K562 (cell line): Measurements from ENCODE around the gene DENND6A. TPM values are rescaled to one million over a fixed set of nuclear protein-coding genes. Genes with fewer than 3 reads are reported as not detected.

Source experiments
- ATAC-seq: fragments of 200-7000 bp; cut with Tn5 transposase; 3 replicates; pipeline ENCODE4 v1.9.1; 2020; ENCODE audit warnings: moderate library complexity
- BruUV-seq: library from RNA; stranded (reverse); fragments of 400-500 nt; replicated peaks from 2 replicates; lab custom pipeline; 2021; lab: Mats Ljungman, UMichigan
- CTCF ChIA-PET: fragments of 300-600 bp; formaldehyde crosslinking; extraction: SDS; loops from one replicate; lab custom pipeline; 2021; ENCODE audit warnings: low intra/inter-chr PET ratio; lab: Yijun Ruan, JAX
- POLR2A ChIA-PET: fragments of 300-600, 350-650 bp; sonication (Branson Sonifier 250); formaldehyde crosslinking; extraction: SDS; loops from one replicate; lab custom pipeline; 2021; ENCODE audit warnings: antibody characterized with exemption, inconsistent platforms; lab: Yijun Ruan, JAX
- DNase-seq, 4 experiments: peaks; one replicate each; pipeline versions ENCODE4 v3.0.0 to v3.0.0-alpha.2; 2011 to 2018; ENCODE audit warnings: low spot score in 3 of 4, mixed read lengths in 3 of 4; ENCODE audit errors: extremely low read depth in 1 of 4
- FAIRE-seq: peaks from 2 replicates; lab custom pipeline; 2011; peaks lifted over from hg19 to GRCh38; lab: Jason Lieb, UNC
- H2AFZ ChIP-seq: 2 replicates; pipeline ENCODE4 v1.6.0; 2011; ENCODE audit warnings: low read depth, low read length, control low read depth, inconsistent platforms
- H3K27ac ChIP-seq: fragments of 200-600 bp; 3 replicates; pipeline ENCODE4 v1.8.0; 2011; ENCODE audit warnings: low read depth, mild to moderate bottlenecking, control low read depth, inconsistent platforms, low read length, moderate library complexity, mixed read lengths; ENCODE audit errors: extremely low read depth
- H3K27me3 ChIP-seq, 2 experiments: fragments of 300-600 bp in 1 of 2; 2 replicates in 1 of 2; 3 replicates in 1 of 2; pipeline versions ENCODE4 v1.6.0 to v1.8.0; 2011; ENCODE audit warnings: inconsistent platforms in 2 of 2, low read length in 2 of 2, mild to moderate bottlenecking in 1 of 2, mixed read lengths in 1 of 2, moderate library complexity in 1 of 2; ENCODE audit not compliant: control insufficient read depth in 2 of 2, insufficient read depth in 2 of 2
- H3K36me3 ChIP-seq: fragments of 300-600 bp; 3 replicates; pipeline ENCODE4 v1.8.0; 2011; ENCODE audit warnings: mild to moderate bottlenecking, low read length, inconsistent platforms; ENCODE audit not compliant: control insufficient read depth, insufficient read depth
- H3K4me1 ChIP-seq, 2 experiments: fragments of 200-600 bp in 1 of 2; replicated peaks in 1 of 2; 2 replicates in 1 of 2; 3 replicates in 1 of 2; pipeline versions ENCODE4 v1.5.1 to v1.8.0; 2011; ENCODE audit warnings: inconsistent platforms in 2 of 2, low read length in 2 of 2, mild to moderate bottlenecking in 1 of 2, mixed read lengths in 1 of 2, moderate library complexity in 1 of 2; ENCODE audit not compliant: control insufficient read depth in 2 of 2, insufficient read depth in 2 of 2
- H3K4me2 ChIP-seq: 2 replicates; pipeline ENCODE4 v1.6.1; 2011; ENCODE audit warnings: low read length, control low read depth, inconsistent platforms, mixed read lengths; ENCODE audit not compliant: insufficient read depth
- H3K4me3 ChIP-seq: fragments of 200-600 bp; sonication (generic), shearing (Covaris generic); 2 replicates; pipeline ENCODE4 v1.5.1; 2016; ENCODE audit warnings: control low read depth, inconsistent platforms
- H3K79me2 ChIP-seq: fragments of 200-600 bp; 3 replicates; pipeline ENCODE4 v1.8.0; 2011; ENCODE audit warnings: low read length, inconsistent platforms; ENCODE audit not compliant: control insufficient read depth, insufficient read depth
- H3K9ac ChIP-seq, 2 experiments: 2 replicates each; pipeline versions ENCODE4 v1.6.0 to v1.6.1; 2011; ENCODE audit warnings: low read depth in 2 of 2, low read length in 2 of 2, control low read depth in 1 of 2, inconsistent platforms in 1 of 2, mild to moderate bottlenecking in 1 of 2, mixed read lengths in 1 of 2; ENCODE audit not compliant: insufficient read depth in 1 of 2
- H3K9me1 ChIP-seq: one replicate; pipeline ENCODE4 v1.6.0; 2011; ENCODE audit warnings: inconsistent platforms, mild to moderate bottlenecking, low read length, moderate library complexity; ENCODE audit not compliant: control insufficient read depth, insufficient read depth
- H3K9me3 ChIP-seq: replicated peaks from 2 replicates; pipeline ENCODE4 v1.5.1; 2011; ENCODE audit warnings: low read depth, low read length, inconsistent platforms; ENCODE audit not compliant: control insufficient read depth, insufficient read depth
- H4K20me1 ChIP-seq: replicated peaks from 2 replicates; pipeline ENCODE4 v1.6.1; 2011; ENCODE audit warnings: low read length, inconsistent platforms, mixed read lengths; ENCODE audit not compliant: control insufficient read depth, insufficient read depth
- CEBPB ChIP-seq: fragments of 450-650 bp; IDR thresholded peaks from 2 replicates; pipeline ENCODE4 v1.6.1; 2016; ENCODE audit warnings: missing genetic modification characterization, missing compliant biosample characterization
- ESRRB ChIP-seq: fragments of 250-450 bp; sonication (Bioruptor Pico); IDR thresholded peaks from 2 replicates; pipeline ENCODE4 v1.5.0; 2020; ENCODE audit warnings: mild to moderate bottlenecking, moderate library complexity, borderline replicate concordance
- FIP1L1 ChIP-seq: fragments of 200-400 bp; formaldehyde crosslinking; IDR thresholded peaks from 2 replicates; pipeline ENCODE4 v1.6.1; 2018; ENCODE audit warnings: mild to moderate bottlenecking, low read depth, low read length; ENCODE audit not compliant: poor library complexity, severe bottlenecking
- GATAD2B ChIP-seq: fragments of 450-650 bp; IDR thresholded peaks from 2 replicates; pipeline ENCODE4 v1.6.1; 2017; ENCODE audit warnings: mild to moderate bottlenecking, borderline replicate concordance
- HSF4 ChIP-seq: fragments of 250-450 bp; sonication (Bioruptor Pico); IDR thresholded peaks from 2 replicates; pipeline ENCODE4 v2.1.2; 2022; ENCODE audit warnings: mild to moderate bottlenecking, moderate library complexity, borderline replicate concordance
- MED1 ChIP-seq: sonication (generic); formaldehyde crosslinking; IDR thresholded peaks from 2 replicates; pipeline ENCODE4 v1.8.1; 2023; ENCODE audit warnings: missing genetic modification reagents, borderline replicate concordance
- MTA1 ChIP-seq: fragments of 450-650 bp; IDR thresholded peaks from 2 replicates; pipeline ENCODE4 v1.6.1; 2017; ENCODE audit warnings: borderline replicate concordance
- NFIX ChIP-seq: fragments of 250-450 bp; sonication (Bioruptor Pico); IDR thresholded peaks from 2 replicates; pipeline ENCODE4 v1.4.0; 2020; ENCODE audit warnings: low read depth, mild to moderate bottlenecking, moderate library complexity
- NRF1 ChIP-seq, 2 experiments: fragments of 450-650 bp; IDR thresholded peaks in 1 of 2; conservative IDR thresholded peaks in 1 of 2; 2 replicates each; pipeline ENCODE4 v1.6.1; 2014; ENCODE audit warnings: mild to moderate bottlenecking in 2 of 2
- PHF21A ChIP-seq: fragments of 450-650 bp; IDR thresholded peaks from 2 replicates; pipeline ENCODE4 v1.6.1; 2017; ENCODE audit warnings: low read depth, borderline replicate concordance
- SMC3 ChIP-seq: conservative IDR thresholded peaks from 2 replicates; pipeline ENCODE4 v1.6.1; 2011; ENCODE audit warnings: low read depth, low read length, improper control_type of control experiment; ENCODE audit not compliant: insufficient read depth
- SP1 ChIP-seq: sonication (generic); formaldehyde crosslinking; IDR thresholded peaks from 2 replicates; pipeline ENCODE4 v1.8.1; 2022; ENCODE audit warnings: mild to moderate bottlenecking, missing genetic modification reagents
- SP2 ChIP-seq: IDR thresholded peaks from 2 replicates; pipeline ENCODE4 v1.6.1; 2011; ENCODE audit warnings: mild to moderate bottlenecking, low read depth, low read length, moderate library complexity; ENCODE audit not compliant: poor library complexity, severe bottlenecking; ENCODE audit errors: extremely low read depth
- TCFL5 ChIP-seq: fragments of 250-450 bp; sonication (Bioruptor Pico); conservative IDR thresholded peaks from 2 replicates; pipeline ENCODE4 v1.6.1; 2021; ENCODE audit warnings: mild to moderate bottlenecking, moderate library complexity, matching md5 sums
- TOE1 ChIP-seq, 2 experiments: fragments of 450-650 bp in 1 of 2; sonication (generic) in 1 of 2; formaldehyde crosslinking in 1 of 2; IDR thresholded peaks; 2 replicates each; pipeline versions ENCODE4 v1.7.1 to v1.8.0; 2016 to 2022; ENCODE audit warnings: borderline replicate concordance in 2 of 2, mild to moderate bottlenecking in 2 of 2, antibody characterized with exemption in 1 of 2, inconsistent platforms in 1 of 2, low read depth in 1 of 2, missing genetic modification reagents in 1 of 2, moderate library complexity in 1 of 2
- ZNF133 ChIP-seq: fragments of 250-450 bp; sonication (Bioruptor Pico); IDR thresholded peaks from 2 replicates; pipeline ENCODE4 v1.4.0; 2020; ENCODE audit warnings: mild to moderate bottlenecking
- ZNF586 ChIP-seq: fragments of 450-650 bp; formaldehyde crosslinking; conservative IDR thresholded peaks from 2 replicates; pipeline ENCODE4 v1.4.0; 2020; ENCODE audit warnings: mild to moderate bottlenecking, moderate library complexity
- WGBS: fragments of 100-300 bp; shearing (Covaris generic); methylation state at CpG from one replicate; pipeline ENCODE4 v1.1.6; 2016; ENCODE audit warnings: low coverage, mixed read lengths; ENCODE audit not compliant: insufficient coverage; ENCODE audit errors: missing lambda C conversion rate; 5-methylcytosine and 5-hydroxymethylcytosine counted together
- in situ Hi-C: fragments of 300-500 bp; cut with MboI; formaldehyde crosslinking; loops from 4 replicates; pipeline ENCODE4 v1.15.0; 2018; ENCODE audit warnings: inconsistent platforms, mixed read lengths
- intact Hi-C: fragments of 100-400 bp; cut with micrococcal nuclease; formaldehyde crosslinking; loops from 2 replicates; pipeline ENCODE4 v1.14.2; 2022
- polyA plus RNA-seq, 8 experiments: library from polyadenylated mRNA; depleted of rRNA in 4 of 8; stranded (reverse) in 5 of 8; unstranded in 3 of 8; fragments of >200 nt; fragmentation: Nextera tagmentation in 2 of 8; fragmentation: Illumina TruSeq in 1 of 8; extraction: Ambion mirVana in 2 of 8; extraction: Trizol in 1 of 8; gene quantifications; 2 replicates each; pipeline versions ENCODE4 v1.2.1 to v1.2.3, GENCODE V29; 2011 to 2014; ENCODE audit warnings: inconsistent platforms in 1 of 8, missing spikeins in 1 of 8
- total RNA-seq, 7 experiments: library from RNA; depleted of rRNA in 6 of 7; stranded (reverse); fragments of >200 nt in 6 of 7; fragmentation: Illumina TruSeq in 2 of 7; extraction: Trizol in 2 of 7; gene quantifications; 2 replicates each; pipeline versions ENCODE4 v1.2.1 to v1.2.3, GENCODE V29; 2011 to 2021; ENCODE audit warnings: low replicate concordance in 1 of 7
- TF ChIP-seq, protein P1 (sequence below): fragments of 200-800 bp; sonication (Bioruptor generic); IDR thresholded peaks from 2 replicates; pipeline ENCODE4 v1.6.1; 2017; ENCODE audit warnings: missing genetic modification characterization, missing compliant biosample characterization
- TF ChIP-seq, protein P2 (sequence below): sonication (generic); formaldehyde crosslinking; IDR thresholded peaks from 2 replicates; pipeline ENCODE4 v1.8.0; 2022; ENCODE audit warnings: mild to moderate bottlenecking, missing genetic modification reagents

DENND6A gene
- total and polyA plus RNA-seq, 9 of the 15 experiments (the other 6 are each of a cell fraction or from before 2014, with no cell fraction given), result 1.5 to 12.7 (median 7.1) TPM

DNA sequence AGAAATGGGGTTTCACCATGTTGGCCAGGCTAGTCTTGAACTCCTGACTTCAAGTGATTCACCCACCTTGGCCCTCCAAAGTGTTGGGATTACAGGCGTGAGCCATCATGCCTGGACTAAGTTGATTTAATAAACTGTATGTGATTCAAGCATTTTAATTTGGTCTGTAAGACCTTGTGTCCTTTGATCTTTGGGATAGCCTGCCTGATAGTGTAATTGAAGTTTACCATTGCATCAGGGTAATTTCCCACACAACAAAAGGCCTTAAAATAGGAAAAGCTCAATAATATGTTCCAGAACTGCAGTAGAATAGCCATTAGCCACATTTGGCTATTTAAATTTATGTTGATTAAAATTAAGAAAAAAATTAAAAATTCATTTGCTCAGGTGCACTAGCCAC lies 25.2 kb upstream of the DENND6A start:
- H3K27me3 ChIP-seq, result no peaks in the 10 kb centered on the region
- H3K79me2 ChIP-seq, result no peaks in the 10 kb centered on the region
- H3K4me3 ChIP-seq, result no peak overlapping the region
- ATAC-seq (no peak), DNase-seq (no peak), FAIRE-seq (no peak)
- BruUV-seq, result no TSS peak
- no peaks in the 10 kb centered on the region for H4K20me1 ChIP-seq
- H3K4me1 ChIP-seq, result no peaks in the 10 kb centered on the region; a peak in 1 of 5 replicates
- POLR2A ChIA-PET, result no interaction called here
- in situ Hi-C loops, result no loop called here
- no peaks in the 10 kb centered on the region for H3K36me3 ChIP-seq
- no peak overlapping the region for H2AFZ ChIP-seq
- CTCF ChIA-PET, result no interaction called here
- WGBS, result 20% methylated on average over 1 of the region's 1 CpG
- no peaks in the 10 kb centered on the region for H3K9me1 ChIP-seq
- no peak overlapping the region for H3K9ac ChIP-seq
- H3K4me2 ChIP-seq, result no peak overlapping the region
- no peak overlapping the region for H3K27ac ChIP-seq
- intact Hi-C loops, result no loop called here
- H3K9me3 ChIP-seq, result no peaks in the 10 kb centered on the region
- TF ChIP-seq TCFL5 (CRISPR knock-in tag), result no peak
- no peak for TF ChIP-seq ZNF133 (CRISPR knock-in tag)
- no peak for TF ChIP-seq NFIX (CRISPR knock-in tag)
- no peak for TF ChIP-seq GATAD2B
- TF ChIP-seq HSF4, result no peak
- no peak for TF ChIP-seq PHF21A
- TF ChIP-seq FIP1L1, result no peak
- TF ChIP-seq ZNF586 (CRISPR knock-in tag), result no peak
- no peak for TF ChIP-seq SP2
- TF ChIP-seq SP1 (CRISPR knock-in tag), result no peak
- no peak for TF ChIP-seq MED1 (CRISPR knock-in tag)
- no peak for TF ChIP-seq NRF1 (conservative IDR thresholded peaks at IDR 0.05 in 1 of 2, IDR thresholded peaks at IDR 0.05 in 1 of 2)
- TF ChIP-seq TOE1 (IDR thresholded peaks at IDR 0.05; ENCODE audit: borderline replicate concordance), result no peak
- TF ChIP-seq TOE1 (CRISPR knock-in tag; IDR thresholded peaks at IDR 0.05; ENCODE audit: borderline replicate concordance, low read depth), result no peak
- TF ChIP-seq, protein P1, sequence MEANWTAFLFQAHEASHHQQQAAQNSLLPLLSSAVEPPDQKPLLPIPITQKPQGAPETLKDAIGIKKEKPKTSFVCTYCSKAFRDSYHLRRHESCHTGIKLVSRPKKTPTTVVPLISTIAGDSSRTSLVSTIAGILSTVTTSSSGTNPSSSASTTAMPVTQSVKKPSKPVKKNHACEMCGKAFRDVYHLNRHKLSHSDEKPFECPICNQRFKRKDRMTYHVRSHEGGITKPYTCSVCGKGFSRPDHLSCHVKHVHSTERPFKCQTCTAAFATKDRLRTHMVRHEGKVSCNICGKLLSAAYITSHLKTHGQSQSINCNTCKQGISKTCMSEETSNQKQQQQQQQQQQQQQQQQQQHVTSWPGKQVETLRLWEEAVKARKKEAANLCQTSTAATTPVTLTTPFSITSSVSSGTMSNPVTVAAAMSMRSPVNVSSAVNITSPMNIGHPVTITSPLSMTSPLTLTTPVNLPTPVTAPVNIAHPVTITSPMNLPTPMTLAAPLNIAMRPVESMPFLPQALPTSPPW (CRISPR knock-in tag), result no peak
- TF ChIP-seq CEBPB (tag), result no peak
- no peak for TF ChIP-seq ESRRB (CRISPR knock-in tag)
- TF ChIP-seq MTA1, result no peak
- TF ChIP-seq, protein P2, sequence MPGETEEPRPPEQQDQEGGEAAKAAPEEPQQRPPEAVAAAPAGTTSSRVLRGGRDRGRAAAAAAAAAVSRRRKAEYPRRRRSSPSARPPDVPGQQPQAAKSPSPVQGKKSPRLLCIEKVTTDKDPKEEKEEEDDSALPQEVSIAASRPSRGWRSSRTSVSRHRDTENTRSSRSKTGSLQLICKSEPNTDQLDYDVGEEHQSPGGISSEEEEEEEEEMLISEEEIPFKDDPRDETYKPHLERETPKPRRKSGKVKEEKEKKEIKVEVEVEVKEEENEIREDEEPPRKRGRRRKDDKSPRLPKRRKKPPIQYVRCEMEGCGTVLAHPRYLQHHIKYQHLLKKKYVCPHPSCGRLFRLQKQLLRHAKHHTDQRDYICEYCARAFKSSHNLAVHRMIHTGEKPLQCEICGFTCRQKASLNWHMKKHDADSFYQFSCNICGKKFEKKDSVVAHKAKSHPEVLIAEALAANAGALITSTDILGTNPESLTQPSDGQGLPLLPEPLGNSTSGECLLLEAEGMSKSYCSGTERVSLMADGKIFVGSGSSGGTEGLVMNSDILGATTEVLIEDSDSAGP (CRISPR knock-in tag), result no peak
- no peak for TF ChIP-seq SMC3
